GM18505 (cell line): ENCODE data around the gene FUT8.
"Not testable (repeated sequence)": the region's sequence is repeated elsewhere in the genome, so short reads cannot be mapped to it uniquely, and the experiment has no call there.

Source experiments
- ATAC-seq: cut with Tn5 transposase; IDR thresholded peaks from one replicate; pipeline ENCODE4 v1.9.1; 2021; ENCODE audit not compliant: unreplicated experiment
- POLR2A ChIP-seq: IDR thresholded peaks from 4 replicates; pipeline ENCODE4 v1.6.1; 2011; ENCODE audit warnings: borderline replicate concordance; ENCODE audit not compliant: insufficient read depth, insufficient read length; ENCODE audit errors: extremely low read depth

Gene FUT8

DNA sequence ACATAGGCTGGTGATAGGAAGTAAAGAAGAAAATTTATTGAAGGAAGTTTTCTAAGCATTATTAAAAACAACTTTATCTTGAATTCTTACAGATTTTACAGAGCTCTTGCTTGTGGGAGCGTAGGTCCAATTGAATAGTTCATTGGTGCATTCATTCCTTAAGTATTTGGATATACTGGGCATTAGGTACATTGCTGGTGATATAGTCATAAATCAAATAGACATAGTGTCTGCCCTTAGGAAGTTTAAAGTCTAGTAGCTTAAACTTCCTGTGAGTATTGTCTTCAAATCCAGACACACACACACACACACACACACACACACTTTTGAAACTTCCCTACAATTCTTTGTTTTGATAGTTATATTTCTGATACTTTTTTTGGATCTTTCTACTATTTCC, 226.7 kb downstream of the FUT8 start:
- ATAC-seq: no peak
- no peak for TF ChIP-seq POLR2A

DNA sequence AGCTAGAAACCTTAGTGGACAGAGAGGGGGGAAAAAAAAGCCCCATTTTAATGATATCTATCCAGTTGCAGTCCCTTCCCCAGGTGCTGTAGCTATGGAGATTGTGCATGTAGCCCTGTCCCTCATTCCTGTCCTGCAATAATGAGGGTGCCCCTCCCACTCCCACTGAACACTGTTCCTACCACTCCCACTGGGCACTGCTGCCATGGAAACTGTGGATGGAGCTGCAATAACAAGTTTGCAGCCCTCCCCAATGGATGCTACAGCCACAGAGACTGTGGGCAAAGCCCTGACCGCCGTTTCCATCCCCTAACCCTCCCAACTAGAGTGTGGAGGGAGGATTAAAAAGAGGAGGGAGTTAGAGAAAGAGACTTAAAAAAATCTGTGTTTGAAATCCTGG, 238.3 kb downstream of the FUT8 start:
- peak; percentile 20 for TF ChIP-seq POLR2A
- no peak for ATAC-seq

DNA sequence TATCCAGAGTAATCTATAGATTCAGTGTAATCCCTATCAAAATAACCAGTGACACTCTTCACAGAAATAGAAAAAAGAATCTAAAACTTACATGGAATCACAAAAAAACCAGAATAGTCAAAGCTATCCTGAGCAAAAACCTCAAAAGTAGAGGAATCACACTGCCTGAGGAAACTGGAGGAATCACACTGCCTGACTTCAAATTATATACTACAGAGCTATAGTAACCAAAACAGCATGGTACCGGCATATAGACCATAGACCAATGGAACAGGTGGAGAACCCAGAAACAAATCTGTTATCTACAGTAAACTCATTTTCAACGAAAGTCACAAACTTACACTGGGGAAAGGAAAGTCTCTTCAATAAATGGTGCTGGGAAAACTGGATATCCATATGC, 244.0 kb downstream of the FUT8 start:
- no peak for ATAC-seq
- no peak for TF ChIP-seq POLR2A

- TF ChIP-seq POLR2A: no peak
- no peak for ATAC-seq
Observed at GRCh38 chr14:65658202-65658601, 245.7 kb downstream of the FUT8 start.

GRCh38 chr14:65661865-65662264, 249.3 kb downstream of the FUT8 start:
- no peak for ATAC-seq

GRCh38 chr14:65664436-65664835, 251.9 kb downstream of the FUT8 start:
- no peak for TF ChIP-seq POLR2A
- ATAC-seq: no peak

More at GRCh38 chr14:65661865-65662264, 249.3 kb downstream of the FUT8 start:
- no peak for TF ChIP-seq POLR2A

DNA sequence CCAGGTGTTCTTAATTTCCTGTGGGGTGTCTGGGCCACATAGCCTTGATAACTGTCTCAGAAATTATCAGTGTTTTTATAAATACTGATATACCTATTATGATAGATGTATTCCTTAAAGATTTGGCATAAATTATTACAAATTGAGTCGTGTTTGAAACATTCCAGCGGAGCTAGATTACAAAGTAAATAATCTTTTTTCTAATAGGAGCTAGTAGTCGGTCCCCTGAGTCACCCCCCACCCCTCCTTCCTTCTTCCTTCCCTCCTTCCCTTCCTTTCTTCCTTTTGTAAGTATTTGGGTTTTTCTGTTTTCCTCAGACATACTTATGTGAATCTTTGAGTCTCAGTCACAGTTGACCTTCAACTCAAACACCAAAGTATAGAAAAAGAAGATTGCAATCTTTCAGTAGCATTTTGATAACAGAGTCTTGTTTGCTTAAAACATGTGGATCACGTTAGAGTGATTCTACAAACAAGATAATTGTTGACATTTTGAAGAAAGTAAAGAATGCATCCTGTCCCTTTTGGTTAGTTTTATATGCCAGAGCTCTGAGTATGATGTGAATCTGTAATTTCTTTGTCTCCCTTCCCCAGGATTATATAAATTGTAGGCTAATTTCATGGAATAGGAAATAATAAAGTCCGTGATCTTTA, 264.0 kb downstream of the FUT8 start:
- no peak for TF ChIP-seq POLR2A
- no peak for ATAC-seq

DNA sequence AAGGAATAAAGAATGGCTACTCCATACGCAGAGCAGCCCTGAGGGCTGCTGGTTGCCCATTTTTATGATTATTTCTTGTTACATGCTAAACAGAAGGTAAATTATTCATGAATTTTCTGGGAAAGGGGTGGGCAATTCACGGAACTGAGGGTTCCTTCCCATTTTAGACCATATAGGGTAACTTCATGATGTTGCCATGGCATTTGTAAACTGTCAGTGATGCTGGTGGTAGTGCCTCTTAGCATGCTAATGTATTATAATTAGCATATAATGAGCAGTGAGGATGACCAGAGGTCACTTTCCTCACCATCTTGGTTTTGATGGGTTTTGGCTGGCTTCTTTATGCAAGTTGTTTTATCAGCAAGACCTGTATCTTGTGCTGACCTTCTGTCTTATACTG, 273.0 kb downstream of the FUT8 start:
- TF ChIP-seq POLR2A: no peak
- no peak for ATAC-seq

- ATAC-seq: no peak
- no peak for TF ChIP-seq POLR2A
Observed at GRCh38 chr14:65686761-65687160, 274.2 kb downstream of the FUT8 start.

DNA sequence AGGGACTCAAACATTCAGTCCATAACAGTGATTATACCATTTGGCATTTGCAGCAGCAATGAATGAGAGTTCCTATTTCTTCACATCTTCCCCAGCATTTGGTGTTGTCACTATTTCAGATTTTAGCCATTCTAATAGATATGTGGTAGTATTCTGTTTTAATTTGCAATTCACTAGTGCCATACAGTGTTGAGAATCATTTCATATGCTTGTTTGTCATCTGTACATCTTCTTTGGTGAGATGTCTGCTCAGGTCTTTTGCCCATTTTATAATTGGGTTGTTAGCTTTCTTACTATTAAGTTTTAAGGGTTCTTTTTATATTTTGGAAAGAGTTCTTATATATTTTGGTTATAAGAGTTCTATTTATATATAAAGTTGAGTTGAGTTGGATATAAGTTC, 276.5 kb downstream of the FUT8 start:
- no peak for TF ChIP-seq POLR2A
- no peak for ATAC-seq

DNA sequence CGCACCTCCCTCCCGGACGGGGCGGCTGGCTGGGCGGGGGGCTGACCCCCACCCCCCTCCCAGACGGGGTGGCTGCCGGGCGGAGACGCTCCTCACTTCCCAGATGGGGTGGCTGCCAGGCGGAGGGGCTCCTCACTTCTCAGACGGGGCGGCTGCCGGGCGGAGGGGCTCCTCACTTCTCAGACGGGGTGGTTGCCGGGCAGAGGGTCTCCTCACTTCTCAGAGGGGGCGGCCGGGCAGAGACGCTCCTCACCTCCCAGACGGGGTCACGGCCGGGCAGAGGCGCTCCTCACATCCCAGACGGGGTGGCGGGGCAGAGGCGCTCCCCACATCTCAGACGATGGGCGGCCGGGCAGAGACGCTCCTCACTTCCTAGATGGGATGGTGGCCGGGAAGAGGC, 280.0 kb downstream of the FUT8 start:
- not testable (repeated sequence) for ATAC-seq

- TF ChIP-seq POLR2A: no peak
- no peak for ATAC-seq
Observed at GRCh38 chr14:65696801-65697200, 284.3 kb downstream of the FUT8 start.

DNA sequence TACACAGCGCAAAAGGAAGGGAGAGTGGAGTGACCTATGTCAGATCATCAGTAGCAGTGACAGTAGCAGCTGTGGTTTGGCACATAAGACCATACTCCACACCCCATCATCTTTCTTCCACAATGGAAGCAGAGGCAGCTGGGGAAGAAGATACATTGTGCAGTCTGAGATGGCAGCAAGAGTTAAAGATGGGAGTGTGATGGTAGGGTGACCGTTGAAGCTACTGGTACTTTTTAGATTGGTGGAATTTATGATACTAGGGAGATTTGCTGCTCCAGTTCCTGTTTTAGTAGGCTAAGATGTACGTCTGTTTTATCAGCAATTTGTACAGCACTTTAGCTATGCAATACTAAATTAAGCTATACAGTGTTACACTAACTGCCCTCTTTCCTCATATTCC, 291.0 kb downstream of the FUT8 start:
- no peak for TF ChIP-seq POLR2A
- ATAC-seq: no peak

DNA sequence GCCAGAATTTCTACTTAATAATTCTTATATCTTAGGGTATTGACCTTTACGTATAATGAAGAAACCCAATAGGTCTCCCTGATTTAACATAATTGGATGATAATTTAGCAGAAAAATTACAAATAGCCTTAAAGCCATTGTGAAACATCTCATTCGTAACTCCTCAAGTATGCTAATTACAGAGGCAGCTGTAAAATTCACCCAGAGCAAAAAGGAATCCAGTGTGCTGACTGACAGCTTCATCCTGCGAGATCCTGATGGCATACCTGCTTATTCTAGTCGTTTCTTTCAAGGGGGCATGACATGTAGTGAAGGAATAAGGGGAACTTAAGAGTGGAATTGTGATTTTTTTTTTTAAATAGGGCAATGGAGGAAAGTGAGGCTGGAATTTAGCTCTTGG, 291.5 kb downstream of the FUT8 start:
- TF ChIP-seq POLR2A: no peak
- no peak for ATAC-seq

GRCh38 chr14:65704437-65704836, 291.9 kb downstream of the FUT8 start:
- no peak for ATAC-seq
- TF ChIP-seq POLR2A: no peak
